Loucy (cell line): ENCODE data around the gene ARHGAP15.

Source experiments
- H2AFZ ChIP-seq: fragments of 200-600 bp; sonication (generic); 2 replicates; pipeline ENCODE4 v1.6.0; 2016; ENCODE audit warnings: antibody characterized with exemption, mild to moderate bottlenecking, low read length, moderate library complexity
- H3F3A ChIP-seq: fragments of 200-600 bp; 2 replicates; pipeline ENCODE4 v1.6.0; 2016; ENCODE audit warnings: antibody characterized with exemption, low read depth, mild to moderate bottlenecking
- H3K27me3 ChIP-seq: fragments of 200-600 bp; sonication (generic); 2 replicates; pipeline ENCODE4 v1.6.1; 2014; ENCODE audit warnings: low read length, mild to moderate bottlenecking; ENCODE audit not compliant: insufficient read depth, poor library complexity, severe bottlenecking
- H3K36me3 ChIP-seq: fragments of 200-600 bp; sonication (generic); 2 replicates; pipeline ENCODE4 v1.6.1; 2016; ENCODE audit warnings: low read length; ENCODE audit not compliant: insufficient read depth
- H3K4me1 ChIP-seq: fragments of 200-600 bp; sonication (generic); 2 replicates; pipeline ENCODE4 v1.5.1; 2014; ENCODE audit warnings: low read length, mild to moderate bottlenecking; ENCODE audit not compliant: insufficient read depth, poor library complexity, severe bottlenecking
- H3K4me2 ChIP-seq: fragments of 200-600 bp; sonication (generic); 2 replicates; pipeline ENCODE4 v1.6.0; 2014; ENCODE audit warnings: antibody characterized with exemption, low read length, low read depth, mild to moderate bottlenecking; ENCODE audit not compliant: poor library complexity, severe bottlenecking
- H3K4me3 ChIP-seq: fragments of 200-600 bp; sonication (generic); 2 replicates; pipeline ENCODE4 v1.5.1; 2014; ENCODE audit warnings: low read length, mild to moderate bottlenecking, mixed read lengths; ENCODE audit not compliant: poor library complexity, severe bottlenecking
- H3K79me2 ChIP-seq: fragments of 200-600 bp; sonication (generic); 2 replicates; pipeline ENCODE4 v1.6.1; 2014; ENCODE audit warnings: low read length; ENCODE audit not compliant: insufficient read depth
- H3K9ac ChIP-seq: fragments of 200-600 bp; sonication (generic); 2 replicates; pipeline ENCODE4 v1.6.0; 2014; ENCODE audit warnings: mild to moderate bottlenecking, low read depth, low read length, moderate library complexity; ENCODE audit not compliant: poor library complexity, severe bottlenecking
- H3K9me2 ChIP-seq: fragments of 200-600 bp; sonication (generic); replicated peaks from 2 replicates; pipeline ENCODE4 v1.6.1; 2016; ENCODE audit warnings: low read depth, low read length, mixed read lengths
- H3K9me3 ChIP-seq: fragments of 200-600 bp; sonication (generic); 2 replicates; pipeline ENCODE4 v1.6.1; 2014; ENCODE audit warnings: mild to moderate bottlenecking, antibody characterized with exemption, low read length, low read depth; ENCODE audit not compliant: insufficient read depth
- H4K20me1 ChIP-seq: fragments of 200-600 bp; sonication (generic); 2 replicates; pipeline ENCODE4 v1.6.0; 2014; ENCODE audit warnings: antibody characterized with exemption, low read length, mild to moderate bottlenecking; ENCODE audit not compliant: insufficient read depth, poor library complexity, severe bottlenecking
- EZH2phosphoT487 ChIP-seq: fragments of 200-600 bp; IDR thresholded peaks from 2 replicates; pipeline ENCODE4 v1.6.1; 2018; ENCODE audit warnings: antibody characterized with exemption, mild to moderate bottlenecking, moderate library complexity, borderline replicate concordance
- TF ChIP-seq, protein P1 (sequence below): fragments of 200-600 bp; sonication (generic); conservative IDR thresholded peaks from 2 replicates; pipeline ENCODE4 v1.5.1; 2014; ENCODE audit warnings: mild to moderate bottlenecking, antibody characterized with exemption, low read length

ARHGAP15 gene

DNA sequence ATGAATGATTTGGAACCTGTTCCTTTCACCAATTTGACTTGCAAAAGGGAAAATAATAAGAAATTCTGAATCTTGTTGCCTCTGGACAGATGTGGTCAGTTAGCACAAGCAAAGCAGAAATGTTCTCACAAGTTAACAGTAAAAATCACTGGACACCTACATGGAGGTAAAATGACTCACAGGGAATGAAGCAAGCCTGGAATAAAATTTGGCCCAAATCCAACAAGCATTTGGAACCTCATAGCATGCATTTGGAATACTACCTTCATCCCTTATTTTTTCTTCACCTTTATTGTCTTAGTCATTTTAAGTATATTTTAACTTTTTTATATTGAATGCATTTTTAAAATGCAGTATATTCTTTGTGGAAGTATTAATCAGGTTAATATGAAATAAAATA, 602.9 kb downstream of the ARHGAP15 start:
- Histone ChIP-seq H3K4me3 (no peak overlapping the region), H3K4me1 (peaks cover 8% of the 10 kb centered on the region), H3K9me3 (no peaks in the 10 kb centered on the region), H3K9ac (no peak overlapping the region), H3K27me3 (no peaks in the 10 kb centered on the region), H3K36me3 (peaks cover 11% of the 10 kb centered on the region; the same call in 1 of the 2 replicates), H2AFZ (no peak overlapping the region), H3F3A (no peaks in the 10 kb centered on the region), H3K9me2 (no peaks in the 10 kb centered on the region), H3K79me2 (no peaks in the 10 kb centered on the region), H3K4me2 (no peak overlapping the region), H4K20me1 (no peaks in the 10 kb centered on the region)
- TF ChIP-seq, protein P1, sequence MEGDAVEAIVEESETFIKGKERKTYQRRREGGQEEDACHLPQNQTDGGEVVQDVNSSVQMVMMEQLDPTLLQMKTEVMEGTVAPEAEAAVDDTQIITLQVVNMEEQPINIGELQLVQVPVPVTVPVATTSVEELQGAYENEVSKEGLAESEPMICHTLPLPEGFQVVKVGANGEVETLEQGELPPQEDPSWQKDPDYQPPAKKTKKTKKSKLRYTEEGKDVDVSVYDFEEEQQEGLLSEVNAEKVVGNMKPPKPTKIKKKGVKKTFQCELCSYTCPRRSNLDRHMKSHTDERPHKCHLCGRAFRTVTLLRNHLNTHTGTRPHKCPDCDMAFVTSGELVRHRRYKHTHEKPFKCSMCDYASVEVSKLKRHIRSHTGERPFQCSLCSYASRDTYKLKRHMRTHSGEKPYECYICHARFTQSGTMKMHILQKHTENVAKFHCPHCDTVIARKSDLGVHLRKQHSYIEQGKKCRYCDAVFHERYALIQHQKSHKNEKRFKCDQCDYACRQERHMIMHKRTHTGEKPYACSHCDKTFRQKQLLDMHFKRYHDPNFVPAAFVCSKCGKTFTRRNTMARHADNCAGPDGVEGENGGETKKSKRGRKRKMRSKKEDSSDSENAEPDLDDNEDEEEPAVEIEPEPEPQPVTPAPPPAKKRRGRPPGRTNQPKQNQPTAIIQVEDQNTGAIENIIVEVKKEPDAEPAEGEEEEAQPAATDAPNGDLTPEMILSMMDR, result no peak
- TF ChIP-seq EZH2phosphoT487, result no peak

DNA sequence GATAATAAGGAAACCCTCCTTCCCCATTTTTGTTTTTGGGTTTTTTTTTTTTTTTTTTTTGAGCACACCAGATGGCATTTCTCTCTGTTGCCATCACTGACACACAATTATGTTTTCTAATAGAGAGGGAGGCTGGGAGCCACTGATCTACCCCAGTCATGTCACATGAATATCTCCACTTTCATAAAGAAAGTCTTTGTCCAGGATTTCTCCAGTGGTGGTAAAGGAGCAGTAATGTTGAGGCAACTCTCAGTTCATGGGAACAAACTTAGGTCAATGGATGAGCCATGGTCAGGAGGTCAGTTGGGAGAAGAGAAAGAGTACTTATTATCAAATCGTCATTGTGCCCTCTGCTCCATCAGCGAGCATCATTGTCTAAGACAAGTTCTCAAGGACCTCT, 603.7 kb downstream of the ARHGAP15 start:
- Histone ChIP-seq H3F3A (no peaks in the 10 kb centered on the region), H2AFZ (no peak overlapping the region), H4K20me1 (no peaks in the 10 kb centered on the region), H3K4me3 (no peak overlapping the region), H3K9ac (no peak overlapping the region), H3K4me2 (no peak overlapping the region), H3K9me2 (no peaks in the 10 kb centered on the region), H3K4me1 (peaks cover 8% of the 10 kb centered on the region), H3K27me3 (no peaks in the 10 kb centered on the region), H3K9me3 (no peaks in the 10 kb centered on the region), H3K79me2 (no peaks in the 10 kb centered on the region), H3K36me3 (peaks cover 10% of the 10 kb centered on the region; the same call in 1 of the 2 replicates)
- no peak for TF ChIP-seq EZH2phosphoT487
- TF ChIP-seq, protein P1, result no peak

- Histone ChIP-seq H3K4me2 (no peak overlapping the region), H3K27me3 (no peaks in the 10 kb centered on the region), H3K9ac (no peak overlapping the region), H3K9me3 (no peaks in the 10 kb centered on the region), H3K4me1 (peaks cover 8% of the 10 kb centered on the region), H3K79me2 (no peaks in the 10 kb centered on the region), H2AFZ (no peak overlapping the region), H3K9me2 (no peaks in the 10 kb centered on the region), H4K20me1 (no peaks in the 10 kb centered on the region), H3F3A (no peaks in the 10 kb centered on the region), H3K36me3 (peaks cover 9% of the 10 kb centered on the region; the same call in 1 of the 2 replicates), H3K4me3 (no peak overlapping the region)
- TF ChIP-seq, protein P1, result no peak
- TF ChIP-seq EZH2phosphoT487, result no peak
Observed at GRCh38 chr2:143734507-143734906, 605.3 kb downstream of the ARHGAP15 start.
